ENCODE measurements around the gene PTPN21. TPM values are rescaled to one million over a fixed set of nuclear protein-coding genes. Genes with fewer than 3 reads are reported as not detected.
A peak's percentile ranks its signal among the peaks of the same experiment; 100 is the strongest.

The PTPN21 gene
- total RNA-seq, 1 experiment from 2014 or later: 27.7 TPM

DNA sequence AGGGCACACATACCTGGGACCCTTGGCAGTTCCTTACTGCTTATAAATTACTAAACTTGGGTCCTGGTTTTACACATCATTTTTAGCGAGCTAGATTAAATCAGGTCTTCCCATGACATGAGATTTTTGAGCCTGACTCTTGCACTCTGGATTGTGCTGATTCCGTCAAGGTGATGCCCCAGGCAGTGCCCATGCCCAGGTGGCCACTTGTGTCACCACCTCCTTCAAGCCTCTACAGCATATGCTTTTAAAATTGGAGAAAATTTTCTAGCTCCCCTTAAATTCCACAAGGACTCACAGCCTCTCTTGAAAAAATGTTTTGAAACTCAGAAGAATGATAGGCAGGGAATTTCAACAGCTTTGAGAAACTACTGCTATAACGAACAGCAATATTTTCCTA lies 9.6 kb downstream of the PTPN21 start:
- H3K4me1 Mint-ChIP-seq (ENCODE audit: low read depth, unreplicated experiment): peaks cover 38% of the 10 kb centered on the region
- no peak for DNase-seq
- Histone ChIP-seq H3K9me3 (no peaks in the 10 kb centered on the region), H3K4me3 (ENCODE audit: low read depth, low read length) (no peak overlapping the region), H3K4me1 (peaks cover 43% of the 10 kb centered on the region), H3K36me3 (ENCODE audit: control insufficient read depth, insufficient read depth, low read length) (no peaks in the 10 kb centered on the region), H3K27me3 (replicated peaks; ENCODE audit: control insufficient read depth, insufficient read depth, low read length) (no peaks in the 10 kb centered on the region)
- BruUV-seq (replicated peaks): no TSS peak
- no peak overlapping the region for H3K27ac Mint-ChIP-seq (ENCODE audit: unreplicated experiment)
- no peak overlapping the region for H3K4me3 Mint-ChIP-seq (ENCODE audit: unreplicated experiment)
- H3K36me3 Mint-ChIP-seq (ENCODE audit: insufficient read depth, unreplicated experiment): peaks cover 45% of the 10 kb centered on the region
- TF ChIP-seq, protein P1, sequence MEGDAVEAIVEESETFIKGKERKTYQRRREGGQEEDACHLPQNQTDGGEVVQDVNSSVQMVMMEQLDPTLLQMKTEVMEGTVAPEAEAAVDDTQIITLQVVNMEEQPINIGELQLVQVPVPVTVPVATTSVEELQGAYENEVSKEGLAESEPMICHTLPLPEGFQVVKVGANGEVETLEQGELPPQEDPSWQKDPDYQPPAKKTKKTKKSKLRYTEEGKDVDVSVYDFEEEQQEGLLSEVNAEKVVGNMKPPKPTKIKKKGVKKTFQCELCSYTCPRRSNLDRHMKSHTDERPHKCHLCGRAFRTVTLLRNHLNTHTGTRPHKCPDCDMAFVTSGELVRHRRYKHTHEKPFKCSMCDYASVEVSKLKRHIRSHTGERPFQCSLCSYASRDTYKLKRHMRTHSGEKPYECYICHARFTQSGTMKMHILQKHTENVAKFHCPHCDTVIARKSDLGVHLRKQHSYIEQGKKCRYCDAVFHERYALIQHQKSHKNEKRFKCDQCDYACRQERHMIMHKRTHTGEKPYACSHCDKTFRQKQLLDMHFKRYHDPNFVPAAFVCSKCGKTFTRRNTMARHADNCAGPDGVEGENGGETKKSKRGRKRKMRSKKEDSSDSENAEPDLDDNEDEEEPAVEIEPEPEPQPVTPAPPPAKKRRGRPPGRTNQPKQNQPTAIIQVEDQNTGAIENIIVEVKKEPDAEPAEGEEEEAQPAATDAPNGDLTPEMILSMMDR (IDR thresholded peaks at IDR 0.05; ENCODE audit: insufficient read depth in 1 of 2, low read depth in 1 of 2, low read length in 1 of 2, severe bottlenecking in 1 of 2, unreplicated experiment in 1 of 2): no peak
- ChIA-PET POLR2A (no interaction called here), CTCF (no interaction called here)
- H3K27me3 Mint-ChIP-seq (ENCODE audit: insufficient read depth, unreplicated experiment): no peaks in the 10 kb centered on the region
- intact Hi-C loops (cut with micrococcal nuclease; ENCODE audit: unreplicated experiment): no loop called here
- no peaks in the 10 kb centered on the region for H3K9me3 Mint-ChIP-seq (ENCODE audit: unreplicated experiment)

DNA sequence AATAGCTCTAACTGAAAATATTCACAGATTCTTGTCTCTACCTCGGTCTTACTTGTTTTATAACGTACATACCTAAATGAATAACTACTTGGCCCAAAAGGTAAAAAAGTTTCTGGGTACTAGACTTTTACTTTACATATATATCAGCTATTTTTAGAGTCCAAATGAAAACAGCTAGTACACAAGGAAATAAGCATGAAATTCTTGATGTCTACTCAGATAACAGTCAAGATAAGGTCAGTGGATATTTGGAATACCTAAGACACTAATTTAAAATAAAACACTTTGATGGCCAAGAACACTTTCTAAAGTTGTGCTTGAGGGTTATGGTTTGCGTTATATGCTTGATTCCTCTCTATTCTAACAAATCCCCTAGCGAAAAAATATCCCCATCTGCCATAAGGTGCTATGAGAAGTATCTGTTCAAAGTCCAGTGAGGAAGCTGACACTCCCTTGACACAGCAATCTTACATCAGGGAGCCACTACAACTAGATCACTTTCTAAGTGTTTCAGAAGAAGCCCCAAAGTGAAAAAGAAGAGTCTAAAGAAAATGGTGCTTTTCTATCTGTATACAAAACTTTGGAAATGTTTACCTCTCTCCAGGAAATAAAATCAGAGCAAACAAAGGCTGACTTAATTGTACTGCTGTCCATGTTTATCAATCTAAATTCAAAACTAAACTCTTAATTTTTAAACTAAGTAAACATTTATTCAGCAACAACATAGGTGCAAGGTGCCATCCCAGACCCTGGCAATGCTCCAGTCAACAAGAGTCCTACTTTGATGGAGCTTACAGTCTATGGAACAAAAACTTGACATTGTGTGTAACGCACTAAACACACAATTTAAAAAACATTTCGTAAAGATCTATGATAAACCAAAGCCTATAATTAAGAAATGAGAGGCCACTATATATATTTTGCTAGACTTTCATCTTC lies 11.7 kb downstream of the PTPN21 start:
- TF ChIP-seq, protein P1 (IDR thresholded peaks at IDR 0.05; ENCODE audit: insufficient read depth in 1 of 2, low read depth in 1 of 2, low read length in 1 of 2, severe bottlenecking in 1 of 2, unreplicated experiment in 1 of 2): no peak
- H3K4me1 Mint-ChIP-seq (ENCODE audit: low read depth, unreplicated experiment): peaks cover 27% of the 10 kb centered on the region
- Histone ChIP-seq H3K4me3 (ENCODE audit: low read depth, low read length) (no peak overlapping the region), H3K27me3 (replicated peaks; ENCODE audit: control insufficient read depth, insufficient read depth, low read length) (no peaks in the 10 kb centered on the region), H3K4me1 (peaks cover 33% of the 10 kb centered on the region), H3K36me3 (ENCODE audit: control insufficient read depth, insufficient read depth, low read length) (no peaks in the 10 kb centered on the region), H3K9me3 (no peaks in the 10 kb centered on the region)
- no peaks in the 10 kb centered on the region for H3K27me3 Mint-ChIP-seq (ENCODE audit: insufficient read depth, unreplicated experiment)
- no peak for DNase-seq
- no TSS peak for BruUV-seq (replicated peaks)
- H3K27ac Mint-ChIP-seq (ENCODE audit: unreplicated experiment): peak overlapping the region; percentile 94
- H3K36me3 Mint-ChIP-seq (ENCODE audit: insufficient read depth, unreplicated experiment): peaks cover 33% of the 10 kb centered on the region
- intact Hi-C loops (cut with micrococcal nuclease; ENCODE audit: unreplicated experiment): loop anchor here (1.0 kb wide), 2 partner anchors 8 to 26 kb away; no protein-coding TSS in a partner anchor
- H3K4me3 Mint-ChIP-seq (ENCODE audit: unreplicated experiment): peak overlapping the region; percentile 58
- CTCF ChIA-PET: interaction anchor here (1.4 kb wide), 1 partner anchor 17 kb away, joined by 4 read pairs; no protein-coding TSS in a partner anchor
- POLR2A ChIA-PET: no interaction called here
- H3K9me3 Mint-ChIP-seq (ENCODE audit: unreplicated experiment): no peaks in the 10 kb centered on the region

DNA sequence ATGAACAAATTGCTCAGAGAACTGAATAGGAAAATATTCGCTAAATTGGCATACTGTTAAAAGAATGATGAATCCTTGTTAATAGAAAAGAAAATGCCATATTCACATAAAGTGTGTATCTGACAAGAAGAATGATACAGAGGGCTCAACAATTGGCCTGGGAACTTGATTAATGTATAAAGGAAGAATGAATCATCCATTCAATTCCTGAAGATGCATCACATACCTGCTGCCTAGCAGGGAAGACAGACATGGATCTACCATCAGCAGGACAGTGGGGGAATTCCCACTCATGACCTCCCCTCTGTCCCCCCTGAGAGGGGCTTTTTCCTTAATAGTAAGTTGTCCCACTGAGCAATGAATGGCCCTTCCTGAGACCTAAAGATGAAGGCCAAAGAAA lies 13.5 kb downstream of the PTPN21 start:
- H3K4me3 ChIP-seq (ENCODE audit: low read depth, low read length): no peak overlapping the region
- DNase-seq: no peak
- Mint-ChIP-seq H3K4me1 (ENCODE audit: low read depth, unreplicated experiment) (peaks cover 21% of the 10 kb centered on the region), H3K27me3 (ENCODE audit: insufficient read depth, unreplicated experiment) (no peaks in the 10 kb centered on the region), H3K36me3 (ENCODE audit: insufficient read depth, unreplicated experiment) (peaks cover 33% of the 10 kb centered on the region), H3K27ac (ENCODE audit: unreplicated experiment) (no peak overlapping the region), H3K4me3 (ENCODE audit: unreplicated experiment) (no peak overlapping the region), H3K9me3 (ENCODE audit: unreplicated experiment) (no peaks in the 10 kb centered on the region)
- no peaks in the 10 kb centered on the region for H3K36me3 ChIP-seq (ENCODE audit: control insufficient read depth, insufficient read depth, low read length)
- peaks cover 41% of the 10 kb centered on the region for H3K4me1 ChIP-seq
- TF ChIP-seq, protein P1 (IDR thresholded peaks at IDR 0.05; ENCODE audit: insufficient read depth in 1 of 2, low read depth in 1 of 2, low read length in 1 of 2, severe bottlenecking in 1 of 2, unreplicated experiment in 1 of 2): no peak
- CTCF ChIA-PET: no interaction called here
- POLR2A ChIA-PET: no interaction called here
- intact Hi-C loops (cut with micrococcal nuclease; ENCODE audit: unreplicated experiment): no loop called here
- H3K27me3 ChIP-seq (replicated peaks; ENCODE audit: control insufficient read depth, insufficient read depth, low read length): no peaks in the 10 kb centered on the region
- BruUV-seq (replicated peaks): no TSS peak
- H3K9me3 ChIP-seq: no peaks in the 10 kb centered on the region

Data from Caco-2 (cell line).